NCI-H774 (cell line): ENCODE measurements around the gene VEZT.

ENCODE experiments used
- DNase-seq: peaks from one replicate; lab custom pipeline; 2025; lab: John Stamatoyannopoulos, UW

Gene VEZT

DNA sequence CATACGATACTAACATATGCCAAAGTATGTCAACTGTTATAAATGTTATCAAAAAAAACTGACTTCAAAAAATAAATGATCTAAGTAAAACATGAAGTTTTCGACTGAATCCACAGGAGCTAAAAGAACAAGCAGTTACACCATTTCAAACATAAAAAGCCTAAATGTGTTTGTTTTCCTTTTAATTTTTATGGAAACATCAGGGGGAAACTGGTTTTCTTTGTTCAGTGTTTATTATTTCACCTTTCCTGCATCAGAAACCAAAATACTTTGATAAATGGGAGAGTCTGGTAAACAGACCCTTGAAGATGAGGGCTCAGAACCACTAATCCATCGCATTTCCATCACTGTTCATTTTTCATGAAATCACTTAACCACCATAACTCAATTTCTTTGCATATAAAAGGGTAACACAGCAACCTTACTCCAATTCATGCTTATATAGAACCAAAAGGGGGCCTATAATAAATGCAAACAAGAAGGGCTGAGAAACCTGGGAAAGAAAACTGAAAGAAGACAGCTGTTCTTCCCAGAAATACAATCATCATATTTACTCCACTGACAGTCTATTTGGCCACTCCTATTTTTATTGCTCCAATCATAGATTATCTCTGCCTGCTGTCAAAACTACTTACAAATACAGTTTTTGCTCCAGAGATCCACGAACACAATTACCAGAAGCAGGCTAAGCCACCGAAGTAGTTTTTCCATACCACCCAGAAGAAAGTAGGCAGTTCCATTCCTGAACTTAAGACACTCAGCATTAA lies 17.3 kb upstream of the VEZT start:
- no peak for DNase-seq

DNA sequence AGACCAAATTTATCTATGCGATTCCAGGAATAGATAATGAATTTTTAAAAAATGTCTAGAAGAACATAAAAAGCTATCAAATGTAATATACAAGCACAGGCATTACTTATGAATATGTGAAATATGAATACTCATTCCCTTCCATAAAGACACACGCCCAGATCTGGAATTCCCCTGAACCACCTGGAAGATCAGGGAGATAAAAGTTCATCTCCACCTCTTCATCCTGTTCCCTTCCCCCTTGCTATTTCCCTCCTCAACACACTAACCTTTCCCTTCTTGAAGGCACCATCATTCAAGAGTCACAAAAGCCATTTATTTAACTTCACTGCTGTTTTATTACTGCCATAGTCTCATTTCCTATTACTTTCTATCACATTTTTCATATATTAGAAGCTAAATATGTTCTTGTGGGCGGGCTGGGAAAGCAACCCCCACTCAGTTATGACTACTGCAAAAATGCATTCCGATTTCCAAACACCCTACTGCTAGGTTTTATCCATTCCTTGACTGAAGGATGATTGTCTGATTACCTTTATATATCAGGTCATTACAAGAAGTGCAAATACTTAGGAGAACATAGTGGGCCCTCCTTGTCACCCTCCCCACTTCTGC lies 16.4 kb upstream of the VEZT start:
- no peak for DNase-seq

DNA sequence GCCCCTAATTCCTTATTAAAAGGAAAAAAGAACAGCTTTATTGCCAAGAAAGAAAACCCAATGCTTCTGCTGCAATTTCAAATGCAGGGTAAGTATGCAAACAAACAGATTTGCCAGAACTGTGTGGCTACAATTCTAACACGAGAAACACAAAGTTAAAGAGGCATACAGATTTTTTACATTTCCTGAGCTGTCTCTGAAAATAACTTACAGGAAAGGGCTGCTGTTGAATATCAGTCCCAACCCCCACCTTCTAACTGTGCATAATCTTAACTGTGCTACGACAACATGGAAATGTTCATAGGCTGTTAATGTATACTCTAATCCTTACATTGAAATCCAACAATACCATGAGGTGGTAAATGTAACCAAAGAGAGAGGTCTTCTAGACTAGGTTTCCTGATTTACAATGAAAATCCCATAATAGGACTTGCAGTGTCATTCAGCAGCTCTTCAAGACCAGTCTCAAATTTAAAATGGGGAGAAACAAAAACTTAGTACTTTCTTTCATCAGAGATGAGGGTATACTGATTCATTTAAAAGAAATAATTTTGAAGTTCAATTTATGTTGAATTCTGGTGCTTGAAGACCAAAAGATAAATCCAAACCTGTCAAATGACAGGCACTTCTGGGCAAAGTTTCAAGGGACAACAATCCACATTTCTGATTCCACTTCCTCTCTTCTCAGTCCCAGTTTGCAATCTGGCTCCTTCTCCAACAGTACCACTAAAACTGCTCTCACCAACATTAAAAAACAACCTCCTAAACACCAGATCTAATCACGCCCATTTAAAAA lies 14.7 kb upstream of the VEZT start:
- DNase-seq: no peak

DNA sequence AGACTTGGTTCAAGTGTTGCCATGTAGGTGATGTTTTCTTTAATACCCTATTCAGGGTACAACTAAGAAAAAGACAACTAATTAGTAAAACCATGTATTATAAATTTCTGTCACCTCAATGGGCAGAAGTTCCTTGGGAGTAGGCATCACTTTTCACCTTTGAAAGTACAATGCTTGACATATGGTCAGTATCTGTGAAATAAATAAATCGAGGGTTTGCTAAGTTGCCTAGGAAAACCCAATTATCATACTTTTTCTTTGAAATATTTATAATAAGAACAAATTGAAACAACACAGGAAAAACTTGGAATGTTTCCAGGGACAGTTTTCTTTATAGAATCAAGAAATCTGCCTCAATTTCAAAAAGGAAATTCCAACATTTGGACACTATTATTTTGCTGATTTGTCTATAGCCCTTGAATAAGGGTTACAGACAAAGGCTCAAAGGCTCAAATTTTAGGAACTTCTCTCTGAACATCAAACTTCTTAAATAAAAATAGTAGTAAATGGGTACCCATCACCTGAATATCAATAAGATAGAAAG lies 14.0 kb upstream of the VEZT start:
- no peak for DNase-seq

DNA sequence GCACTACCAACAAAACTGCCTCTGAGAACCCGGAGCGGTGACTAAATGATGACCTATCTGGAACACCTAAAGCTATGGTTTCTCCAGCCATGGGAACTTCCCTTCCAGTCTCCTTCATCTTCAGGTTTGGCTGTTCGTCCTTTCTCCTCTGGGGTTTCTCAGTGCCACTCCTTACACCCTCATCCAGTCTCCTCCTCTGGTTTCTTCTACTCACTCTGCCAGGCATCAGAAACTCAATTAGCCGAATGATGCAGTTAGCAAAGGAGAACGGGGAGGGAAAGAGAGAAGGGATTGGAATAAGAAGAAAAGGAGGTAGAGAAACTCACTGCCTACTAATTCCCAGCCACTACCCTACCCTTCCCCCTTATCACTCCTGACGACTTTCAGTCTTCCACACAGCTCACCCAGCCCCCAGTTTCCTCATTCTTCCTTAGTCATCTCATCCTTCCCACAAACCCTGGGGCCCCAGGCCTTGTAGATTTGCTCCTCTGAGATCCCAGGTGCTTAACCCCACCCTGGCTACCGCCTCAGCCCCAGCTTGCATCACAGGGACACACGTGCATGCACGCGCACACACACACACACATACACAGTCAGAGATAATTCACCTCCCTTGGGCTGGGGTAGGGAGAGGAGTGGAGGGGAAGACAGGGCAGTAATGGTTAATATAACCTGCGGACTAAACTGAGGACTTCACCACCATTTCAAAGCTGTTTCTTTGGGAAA lies 13.3 kb upstream of the VEZT start:
- DNase-seq: no peak

DNA sequence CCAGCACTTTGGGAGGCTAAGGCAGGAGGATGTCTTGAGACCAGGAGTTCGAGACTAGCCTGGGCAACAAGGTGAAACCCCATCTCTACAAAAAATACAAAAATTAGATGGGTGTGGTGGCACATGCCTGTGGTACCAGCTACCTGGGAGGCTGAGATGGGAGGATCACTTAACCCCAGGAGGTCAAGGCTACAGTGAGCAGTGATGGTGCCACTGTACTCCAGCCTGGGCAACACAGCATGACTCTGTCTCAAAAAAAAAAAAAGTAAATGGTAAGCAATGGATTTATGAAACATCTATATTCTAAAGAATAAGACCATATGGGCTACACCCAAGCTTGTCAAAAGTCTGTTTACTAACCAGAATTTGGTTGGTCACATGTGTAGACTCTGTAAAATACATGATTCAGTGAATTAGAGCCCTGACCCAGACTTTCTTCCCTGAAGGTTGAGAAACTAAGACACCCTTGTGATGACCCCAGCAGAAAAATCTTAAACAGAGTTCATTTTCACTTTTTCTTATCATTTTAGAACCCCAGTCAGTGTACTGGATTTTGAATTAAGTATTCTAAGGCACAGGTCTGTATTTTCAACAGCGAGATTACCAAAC lies 12.5 kb upstream of the VEZT start:
- DNase-seq: no peak

DNA sequence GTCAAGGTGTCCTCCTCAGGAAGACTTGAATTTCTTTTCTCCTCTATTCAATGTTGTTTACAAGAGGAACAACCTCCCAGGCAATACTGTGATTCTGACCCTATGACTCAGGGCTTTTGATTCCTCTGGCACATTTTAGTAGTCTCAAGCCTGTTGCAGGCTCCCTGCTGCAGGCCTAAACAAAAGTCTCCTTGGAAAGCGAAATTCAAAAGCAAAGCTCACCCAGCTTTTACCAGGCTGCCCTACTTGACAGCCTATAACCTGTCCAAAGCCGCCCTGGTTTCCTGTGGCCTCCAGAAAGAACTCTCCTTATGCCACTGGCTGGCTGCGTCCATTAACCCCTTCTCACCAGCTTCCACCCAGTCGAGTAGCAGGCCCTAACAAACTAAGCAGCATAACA lies 11.9 kb upstream of the VEZT start:
- DNase-seq: no peak

DNA sequence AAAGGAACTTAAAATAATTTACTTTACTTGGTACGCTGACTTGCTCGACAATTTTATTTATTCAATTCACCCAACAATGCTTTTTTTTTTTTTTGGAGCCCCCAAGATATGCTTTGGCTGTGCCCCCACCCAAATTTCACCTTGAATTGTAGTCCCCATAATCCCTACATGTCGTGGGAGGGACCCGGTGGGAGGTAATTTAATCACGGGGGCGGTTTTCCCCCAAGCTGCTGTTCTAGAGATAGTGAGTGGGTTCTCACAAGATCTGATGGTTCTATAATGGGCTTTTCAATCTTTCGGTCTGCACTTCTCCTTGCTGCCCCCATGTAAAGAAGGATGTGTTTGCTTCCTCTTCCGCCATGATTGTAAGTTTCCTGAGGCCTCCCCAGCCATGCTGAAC lies 10.7 kb upstream of the VEZT start:
- no peak for DNase-seq

DNA sequence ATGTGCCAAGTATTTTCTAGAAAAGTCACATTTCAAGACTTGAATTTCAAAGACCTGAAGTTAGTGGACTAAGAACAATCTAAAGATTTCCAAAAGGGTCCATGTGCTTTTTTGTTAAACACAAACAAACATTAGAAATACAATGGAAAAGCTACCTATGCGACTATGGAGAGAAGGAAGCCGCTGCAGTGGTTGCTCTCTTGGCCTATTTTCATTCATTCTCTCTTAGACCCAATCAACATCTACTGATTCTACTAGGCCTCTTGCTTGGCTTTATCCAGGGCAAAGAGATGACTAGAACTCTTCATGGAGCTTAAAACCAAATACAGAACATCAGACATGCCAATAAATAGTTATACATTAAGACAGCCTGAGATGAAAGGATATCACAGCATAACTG lies 10.2 kb upstream of the VEZT start:
- no peak for DNase-seq

DNA sequence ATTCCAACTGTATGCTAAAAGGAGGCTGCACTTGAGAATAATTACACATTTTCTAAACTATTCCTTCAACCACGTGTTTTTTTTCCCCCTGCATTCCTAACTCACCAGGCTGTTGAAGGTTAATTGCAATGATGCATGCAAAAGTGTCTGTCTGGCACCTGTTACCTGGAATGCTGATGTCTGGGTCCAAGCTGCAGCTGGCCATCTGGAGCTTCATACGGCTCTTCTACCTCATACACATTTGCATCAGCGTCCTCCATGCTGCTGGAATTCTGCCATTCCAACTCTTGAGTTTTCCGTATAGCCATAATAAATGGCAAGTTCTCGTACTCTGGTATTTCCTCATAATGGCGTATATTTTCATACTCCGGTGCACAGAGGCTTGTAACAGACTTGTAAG lies 8.9 kb upstream of the VEZT start:
- DNase-seq: peak; percentile 28

DNA sequence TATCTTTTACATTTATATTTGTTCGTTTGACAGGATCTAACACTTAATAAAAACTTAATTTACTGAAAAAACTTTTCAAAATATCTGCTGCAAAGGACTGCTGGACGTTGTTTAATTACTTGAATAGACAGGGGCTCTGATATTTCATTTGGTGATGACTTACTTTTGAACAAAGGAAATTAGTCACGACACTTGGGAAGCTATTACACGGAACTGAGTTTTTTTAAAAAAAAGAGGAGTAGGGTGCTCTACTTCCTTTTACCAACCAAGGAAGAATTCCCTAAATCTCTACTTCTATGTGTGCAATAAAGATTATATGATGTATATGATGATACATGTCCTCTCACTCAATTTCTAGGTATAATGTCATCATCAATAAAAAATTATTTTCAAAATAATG lies 5.0 kb upstream of the VEZT start:
- no peak for DNase-seq

DNA sequence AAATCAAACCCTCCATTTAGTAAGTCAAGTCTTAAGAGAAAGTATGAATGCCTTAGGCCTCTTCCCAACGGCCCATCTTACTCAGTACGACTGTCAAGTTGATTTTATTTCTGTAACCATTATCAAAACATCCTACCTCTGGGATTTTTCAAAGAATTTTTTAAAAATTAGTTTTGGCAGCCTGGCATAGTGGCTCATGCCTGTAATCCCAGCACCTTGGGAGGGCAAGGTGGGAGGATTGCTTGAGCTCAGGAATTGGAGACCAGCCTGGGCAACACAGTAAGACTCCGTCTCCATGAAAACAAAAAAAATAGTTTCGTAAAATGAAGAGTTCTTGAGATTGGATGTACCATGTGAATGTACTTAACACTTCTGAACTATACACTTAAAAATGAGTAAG lies 4.5 kb upstream of the VEZT start:
- DNase-seq: no peak

DNA sequence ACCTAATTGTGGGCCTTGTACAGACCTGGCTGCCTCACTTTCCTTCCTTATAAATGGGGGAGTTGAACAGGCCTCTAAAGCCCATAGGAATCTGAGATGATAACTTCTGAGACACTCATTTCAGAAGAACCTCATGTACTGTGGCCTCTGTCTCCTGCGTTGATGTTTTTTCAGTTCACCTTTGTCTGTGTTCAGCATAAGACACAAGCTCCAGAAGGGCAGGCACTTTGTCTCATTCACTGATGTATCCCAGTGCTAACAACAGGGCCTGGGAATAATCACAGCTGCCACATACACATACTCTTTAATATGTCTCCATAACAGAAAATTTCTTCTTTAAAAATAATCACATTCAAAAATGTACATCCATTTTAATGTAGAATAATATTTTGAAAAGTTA lies 3.7 kb upstream of the VEZT start:
- DNase-seq: no peak

DNA sequence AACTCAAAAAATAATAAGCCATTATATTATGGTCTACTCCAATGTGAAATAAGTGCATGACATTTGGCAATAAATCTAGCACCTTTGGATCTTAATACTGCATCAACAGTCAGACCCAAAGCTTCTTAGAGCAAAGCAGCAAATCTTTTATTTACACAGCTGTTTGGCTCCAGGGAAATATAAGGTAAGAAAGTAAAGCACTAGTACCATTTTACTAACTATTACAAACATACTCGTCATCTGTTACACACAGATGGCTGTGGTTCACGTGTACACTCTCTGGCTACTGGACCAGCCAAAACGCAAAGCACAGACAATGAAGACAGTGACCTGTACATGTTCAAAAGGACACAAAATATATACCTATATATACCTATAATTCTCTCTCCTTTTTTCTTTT lies 3.1 kb upstream of the VEZT start:
- DNase-seq: peak; percentile 9

DNA sequence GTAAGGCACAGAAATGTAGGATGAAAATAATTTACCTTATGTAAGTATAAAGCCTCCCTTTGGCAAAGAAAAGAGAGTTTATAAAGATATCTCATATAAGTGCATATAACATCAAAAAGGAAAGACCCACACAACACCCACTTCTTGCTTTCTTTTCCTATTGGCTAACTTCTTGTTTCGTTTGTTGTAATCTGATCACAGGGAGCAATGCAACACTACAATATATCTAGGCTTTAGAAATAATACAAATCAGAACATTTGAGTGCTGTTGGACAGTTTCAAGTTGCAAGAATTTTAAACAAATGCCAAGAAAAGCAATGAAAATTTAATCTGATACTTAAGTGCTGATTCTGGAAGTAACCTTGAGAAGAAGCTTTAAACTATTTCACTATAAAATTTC lies 1.7 kb upstream of the VEZT start:
- DNase-seq: peak; percentile 3

DNA sequence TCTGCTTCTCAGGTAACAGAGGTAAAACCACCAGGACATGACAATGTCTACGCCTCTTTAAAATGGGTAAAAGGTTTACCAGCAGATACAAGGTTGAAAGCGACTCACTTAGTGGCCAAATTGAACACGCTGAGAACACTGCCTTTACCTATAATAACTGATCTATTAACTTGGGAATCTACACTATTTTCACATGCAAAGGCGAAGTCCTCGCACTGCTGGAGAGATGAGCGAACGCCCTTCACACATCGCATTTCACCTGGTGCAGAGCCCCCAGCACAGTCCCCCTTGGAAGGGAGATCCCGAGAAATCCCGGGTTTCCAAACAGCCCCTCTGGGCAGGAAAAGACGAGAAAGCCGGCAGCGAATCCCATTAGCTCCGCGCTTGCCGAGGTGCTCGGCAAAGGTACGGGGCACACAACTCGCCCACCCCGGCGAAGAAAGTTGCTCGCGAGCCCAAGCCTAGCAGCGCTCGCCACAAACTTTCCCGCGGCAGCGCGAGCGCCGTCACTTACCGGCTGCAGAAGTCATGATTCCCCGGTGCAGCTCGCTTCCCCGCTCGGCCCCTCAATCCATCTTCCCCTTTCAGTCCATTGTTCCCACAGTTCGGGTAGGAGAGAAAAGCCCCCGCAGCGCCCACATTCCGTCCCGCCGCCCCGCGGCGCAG lies 763 bp upstream of the VEZT start:
- DNase-seq: peak; percentile 60

DNA sequence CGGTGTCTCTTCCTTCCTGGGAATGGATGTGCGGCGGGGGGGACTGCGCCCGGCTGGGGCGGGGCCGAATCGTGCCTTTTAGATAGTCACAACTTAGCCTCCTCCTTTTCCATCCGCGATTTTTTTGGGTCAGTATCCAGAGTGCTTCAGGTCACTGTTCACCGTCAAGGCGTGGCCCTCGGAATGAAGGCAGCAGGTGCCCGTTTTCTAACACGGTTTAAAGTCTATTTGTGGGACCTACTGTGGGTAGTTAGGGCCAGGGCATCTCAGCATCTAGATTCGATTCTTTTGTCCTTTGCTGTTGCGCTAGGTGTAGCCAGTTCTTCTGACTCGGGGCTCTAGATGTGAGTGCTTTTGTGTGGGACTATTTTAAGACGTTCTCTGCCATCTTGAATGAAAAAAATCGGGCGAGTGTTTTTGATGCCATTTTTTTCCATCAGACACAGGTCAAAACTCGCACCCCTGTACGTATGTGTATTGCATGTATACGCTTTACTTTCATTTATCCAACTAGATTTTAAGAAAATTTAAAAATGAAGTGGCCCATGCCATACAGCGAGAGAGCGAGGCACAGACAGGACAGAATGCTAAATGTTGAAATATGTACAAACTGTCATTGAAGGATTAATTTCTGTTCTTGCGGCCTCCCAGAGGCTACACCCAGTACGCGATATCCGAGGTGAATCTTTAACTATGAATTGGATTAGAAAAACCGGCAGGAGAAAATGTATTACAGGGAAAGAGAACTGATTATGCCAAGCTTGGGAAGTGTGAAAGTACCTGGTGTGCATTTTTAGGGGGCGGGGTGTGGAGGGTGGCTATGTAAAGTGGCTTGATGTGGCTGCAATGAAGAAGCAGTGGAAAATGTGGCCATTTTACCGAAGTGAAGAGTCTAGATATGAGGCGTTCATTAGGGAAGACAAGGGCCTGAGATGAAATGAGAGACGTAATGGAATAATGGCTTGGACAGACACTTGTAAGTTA lies 835 bp downstream of the VEZT start:
- DNase-seq: peak; percentile 40

DNA sequence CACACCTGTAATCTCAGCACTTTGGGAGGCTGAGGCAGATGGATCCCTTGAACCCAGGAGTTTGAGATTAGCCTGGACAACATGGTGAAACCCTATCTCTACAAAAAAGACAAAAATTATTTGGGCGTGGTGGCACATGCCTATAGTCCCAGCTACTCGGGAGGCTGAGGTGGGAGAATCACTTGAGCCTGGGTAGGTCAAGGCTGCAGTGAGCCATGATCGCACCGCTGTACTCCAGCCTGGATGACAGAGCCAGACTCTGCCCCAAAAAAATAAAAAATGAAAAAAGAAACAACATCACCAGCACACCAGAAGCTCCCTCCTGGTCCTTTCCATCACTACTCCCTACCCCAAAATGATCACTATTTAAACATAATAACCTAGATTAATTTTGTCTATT lies 2.6 kb downstream of the VEZT start:
- no peak for DNase-seq

DNA sequence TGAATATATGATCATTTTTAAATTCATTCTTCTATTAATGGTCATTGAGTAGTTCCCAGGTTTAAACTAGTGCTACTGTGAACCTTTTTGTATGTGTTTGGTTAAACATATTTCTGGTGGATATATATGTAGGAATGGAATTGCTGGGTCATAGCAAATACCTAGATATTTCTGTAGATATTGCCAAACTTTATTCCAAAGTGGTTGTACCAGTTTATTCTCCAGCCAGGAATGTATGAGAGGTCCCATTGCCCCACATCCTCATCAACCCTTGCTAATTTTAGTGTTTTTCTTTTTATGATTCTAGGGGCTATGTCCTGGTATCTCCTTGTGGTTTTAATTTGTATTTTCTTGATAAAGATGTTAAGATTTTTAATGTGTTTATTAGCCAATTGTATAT lies 3.1 kb downstream of the VEZT start:
- no peak for DNase-seq
